ENCODE data around the gene SLC41A2.
"Not testable (repeated sequence)": the region's sequence is repeated elsewhere in the genome, so short reads cannot be mapped to it uniquely, and the experiment has no call there.

DNA sequence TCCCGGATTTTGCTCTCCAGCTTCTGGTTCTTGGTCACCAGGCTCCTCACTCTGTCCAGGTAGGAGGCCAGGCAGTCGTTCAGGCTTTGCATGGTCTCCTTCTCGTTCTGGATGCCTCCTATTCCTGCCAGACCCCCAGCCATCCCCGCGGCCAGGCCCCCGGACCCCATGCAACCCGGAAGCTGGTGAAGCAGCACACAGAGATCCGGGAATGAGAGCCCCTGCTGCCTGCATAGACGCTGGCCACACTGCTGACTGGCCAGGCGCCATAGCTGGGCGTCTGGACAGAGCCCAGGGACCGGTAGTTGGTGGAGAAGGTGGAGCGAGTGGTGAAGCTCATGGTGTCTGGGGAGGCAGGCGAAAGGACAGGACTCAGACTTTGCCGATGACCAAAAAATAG lies 19.6 kb upstream of the SLC41A2 start:
- TF ChIP-seq, protein P1, sequence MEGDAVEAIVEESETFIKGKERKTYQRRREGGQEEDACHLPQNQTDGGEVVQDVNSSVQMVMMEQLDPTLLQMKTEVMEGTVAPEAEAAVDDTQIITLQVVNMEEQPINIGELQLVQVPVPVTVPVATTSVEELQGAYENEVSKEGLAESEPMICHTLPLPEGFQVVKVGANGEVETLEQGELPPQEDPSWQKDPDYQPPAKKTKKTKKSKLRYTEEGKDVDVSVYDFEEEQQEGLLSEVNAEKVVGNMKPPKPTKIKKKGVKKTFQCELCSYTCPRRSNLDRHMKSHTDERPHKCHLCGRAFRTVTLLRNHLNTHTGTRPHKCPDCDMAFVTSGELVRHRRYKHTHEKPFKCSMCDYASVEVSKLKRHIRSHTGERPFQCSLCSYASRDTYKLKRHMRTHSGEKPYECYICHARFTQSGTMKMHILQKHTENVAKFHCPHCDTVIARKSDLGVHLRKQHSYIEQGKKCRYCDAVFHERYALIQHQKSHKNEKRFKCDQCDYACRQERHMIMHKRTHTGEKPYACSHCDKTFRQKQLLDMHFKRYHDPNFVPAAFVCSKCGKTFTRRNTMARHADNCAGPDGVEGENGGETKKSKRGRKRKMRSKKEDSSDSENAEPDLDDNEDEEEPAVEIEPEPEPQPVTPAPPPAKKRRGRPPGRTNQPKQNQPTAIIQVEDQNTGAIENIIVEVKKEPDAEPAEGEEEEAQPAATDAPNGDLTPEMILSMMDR (conservative IDR thresholded peaks at IDR 0.05 in 1 of 2, IDR thresholded peaks at IDR 0.05 in 1 of 2; ENCODE audit: extremely low read depth in 1 of 2, insufficient read depth in 1 of 2, low read depth in 1 of 2, low read length in 2 of 2) = not testable (repeated sequence)
- not testable (repeated sequence) for TF ChIP-seq EZH2 (IDR thresholded peaks at IDR 0.05; ENCODE audit: borderline replicate concordance, low read length)

Measured in mammary epithelial cell (primary cell).